ENCODE data around the gene PF4V1. TPM values are rescaled to one million over a fixed set of nuclear protein-coding genes. Genes with fewer than 3 reads are reported as not detected.

The PF4V1 gene
- total and polyA plus RNA-seq, 9 of the 15 experiments (the other 6 are each of a cell fraction or from before 2014, with no cell fraction given), result not detected

DNA sequence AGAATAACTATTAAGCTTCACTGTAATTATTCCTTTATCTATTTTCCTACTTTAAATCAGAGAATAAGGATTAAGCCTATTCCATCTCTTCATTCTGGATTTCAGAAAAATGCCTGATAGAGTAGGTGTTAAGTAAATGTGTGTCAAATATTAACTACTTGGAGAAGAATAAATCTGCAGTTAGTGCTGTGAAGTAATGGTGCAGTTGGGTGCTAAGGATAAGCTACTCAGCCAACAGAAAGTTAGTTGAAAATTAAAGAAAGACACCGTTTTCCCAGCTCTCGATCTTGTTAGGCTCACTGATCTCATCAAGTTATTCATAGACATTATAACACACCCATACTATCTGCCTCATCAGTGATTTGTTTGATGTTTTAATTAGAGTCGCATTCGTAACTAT lies 7.1 kb downstream of the PF4V1 start (continued):
- TF ChIP-seq, protein P1, sequence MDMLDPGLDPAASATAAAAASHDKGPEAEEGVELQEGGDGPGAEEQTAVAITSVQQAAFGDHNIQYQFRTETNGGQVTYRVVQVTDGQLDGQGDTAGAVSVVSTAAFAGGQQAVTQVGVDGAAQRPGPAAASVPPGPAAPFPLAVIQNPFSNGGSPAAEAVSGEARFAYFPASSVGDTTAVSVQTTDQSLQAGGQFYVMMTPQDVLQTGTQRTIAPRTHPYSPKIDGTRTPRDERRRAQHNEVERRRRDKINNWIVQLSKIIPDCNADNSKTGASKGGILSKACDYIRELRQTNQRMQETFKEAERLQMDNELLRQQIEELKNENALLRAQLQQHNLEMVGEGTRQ (CRISPR knock-in tag; IDR thresholded peaks at IDR 0.05), result no peak
- TF ChIP-seq, protein P2, sequence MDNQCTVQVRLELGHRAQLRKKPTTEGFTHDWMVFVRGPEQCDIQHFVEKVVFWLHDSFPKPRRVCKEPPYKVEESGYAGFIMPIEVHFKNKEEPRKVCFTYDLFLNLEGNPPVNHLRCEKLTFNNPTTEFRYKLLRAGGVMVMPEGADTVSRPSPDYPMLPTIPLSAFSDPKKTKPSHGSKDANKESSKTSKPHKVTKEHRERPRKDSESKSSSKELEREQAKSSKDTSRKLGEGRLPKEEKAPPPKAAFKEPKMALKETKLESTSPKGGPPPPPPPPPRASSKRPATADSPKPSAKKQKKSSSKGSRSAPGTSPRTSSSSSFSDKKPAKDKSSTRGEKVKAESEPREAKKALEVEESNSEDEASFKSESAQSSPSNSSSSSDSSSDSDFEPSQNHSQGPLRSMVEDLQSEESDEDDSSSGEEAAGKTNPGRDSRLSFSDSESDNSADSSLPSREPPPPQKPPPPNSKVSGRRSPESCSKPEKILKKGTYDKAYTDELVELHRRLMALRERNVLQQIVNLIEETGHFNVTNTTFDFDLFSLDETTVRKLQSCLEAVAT (IDR thresholded peaks at IDR 0.05), result no peak
- TF ChIP-seq TEAD1 (CRISPR knock-in tag; IDR thresholded peaks at IDR 0.05), result no peak
- no peak for TF ChIP-seq STAG1 (CRISPR knock-in tag; IDR thresholded peaks at IDR 0.05; ENCODE audit: borderline replicate concordance)
- no peak for TF ChIP-seq KHSRP (IDR thresholded peaks at IDR 0.05)
- no peak for TF ChIP-seq CREB1 (IDR thresholded peaks at IDR 0.05)
- no peak for TF ChIP-seq CREB1 (CRISPR knock-in tag; IDR thresholded peaks at IDR 0.05)
- TF ChIP-seq, protein P3, sequence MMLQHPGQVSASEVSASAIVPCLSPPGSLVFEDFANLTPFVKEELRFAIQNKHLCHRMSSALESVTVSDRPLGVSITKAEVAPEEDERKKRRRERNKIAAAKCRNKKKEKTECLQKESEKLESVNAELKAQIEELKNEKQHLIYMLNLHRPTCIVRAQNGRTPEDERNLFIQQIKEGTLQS (IDR thresholded peaks at IDR 0.05), result no peak
- TF ChIP-seq, protein P3 (CRISPR knock-in tag; conservative IDR thresholded peaks at IDR 0.05), result no peak
- TF ChIP-seq POLR3G (IDR thresholded peaks at IDR 0.05; ENCODE audit: extremely low read depth, insufficient read length, insufficient replicate concordance), result no peak
